A673 (cell line): ENCODE results near the gene PAPOLB. TPM values are rescaled to one million over a fixed set of nuclear protein-coding genes. Genes with fewer than 3 reads are reported as not detected.

Source experiments
- BruUV-seq: library from RNA; stranded (reverse); fragments of 400-500 nt; replicated peaks from 2 replicates; lab custom pipeline; 2021; lab: Mats Ljungman, UMichigan
- CTCF ChIA-PET: fragments of 300-600 bp; sonication (Branson Sonifier 250); formaldehyde crosslinking; loops from one replicate; lab custom pipeline; 2022; ENCODE audit warnings: antibody characterized with exemption; lab: Charles Lee
- POLR2A ChIA-PET: fragments of 300-600 bp; sonication (Branson Sonifier 250); formaldehyde crosslinking; loops from one replicate; lab custom pipeline; 2022; ENCODE audit warnings: antibody characterized with exemption; ENCODE audit not compliant: low non-redundant PET; lab: Charles Lee
- DNase-seq: peaks from one replicate; pipeline ENCODE4 v3.0.0-alpha.2; 2015; ENCODE audit warnings: low spot score
- H3K27ac ChIP-seq: fragments of 200-600 bp; sonication (generic); 2 replicates; pipeline ENCODE4 v1.5.1; 2016; ENCODE audit warnings: mixed run types, low read depth, mild to moderate bottlenecking, mixed read lengths, antibody characterized with exemption, low read length; ENCODE audit not compliant: poor library complexity, severe bottlenecking
- H3K27me3 ChIP-seq: fragments of 200-600 bp; sonication (generic); replicated peaks from 2 replicates; pipeline ENCODE4 v1.6.1; 2017; ENCODE audit warnings: mixed run types, low read depth, mild to moderate bottlenecking, mixed read lengths, antibody characterized with exemption, low read length; ENCODE audit not compliant: insufficient read depth, poor library complexity
- H3K36me3 ChIP-seq: fragments of 200-600 bp; sonication (generic); 2 replicates; pipeline ENCODE4 v1.6.1; 2016; ENCODE audit warnings: mixed run types, mild to moderate bottlenecking, mixed read lengths, antibody characterized with exemption, low read length; ENCODE audit not compliant: insufficient read depth, poor library complexity, severe bottlenecking
- H3K4me1 ChIP-seq: fragments of 200-600 bp; sonication (generic); 2 replicates; pipeline ENCODE4 v1.6.1; 2017; ENCODE audit warnings: mixed run types, mild to moderate bottlenecking, mixed read lengths, antibody characterized with exemption, low read length; ENCODE audit not compliant: insufficient read depth, poor library complexity, severe bottlenecking
- H3K4me3 ChIP-seq: fragments of 200-600 bp; sonication (generic); 2 replicates; pipeline ENCODE4 v1.5.1; 2016; ENCODE audit warnings: low read depth, mixed run types, mild to moderate bottlenecking, mixed read lengths, low read length; ENCODE audit not compliant: poor library complexity, severe bottlenecking
- H3K9me3 ChIP-seq: fragments of 200-600 bp; sonication (generic); 2 replicates; pipeline ENCODE4 v1.6.1; 2016; ENCODE audit warnings: mixed run types, low read depth, mild to moderate bottlenecking, mixed read lengths, antibody characterized with exemption, low read length; ENCODE audit not compliant: poor library complexity, severe bottlenecking
- EZH2 ChIP-seq: fragments of 200-600 bp; sonication (generic); IDR thresholded peaks from 2 replicates; pipeline ENCODE4 v1.6.1; 2017; ENCODE audit warnings: borderline replicate concordance, low read depth, mild to moderate bottlenecking, mixed read lengths, antibody characterized with exemption, low read length; ENCODE audit not compliant: poor library complexity, severe bottlenecking
- intact Hi-C: fragments of 100-400 bp; cut with micrococcal nuclease; formaldehyde crosslinking; loops from one replicate; pipeline ENCODE4 v1.10.0; 2022; ENCODE audit not compliant: unreplicated experiment
- total RNA-seq: library from RNA; stranded (reverse); gene quantifications from 2 replicates; pipeline ENCODE4 v1.2.3, GENCODE V29; 2021
- TF ChIP-seq, protein P1 (sequence below): fragments of 300-800, 200-600 bp; sonication (generic); conservative IDR thresholded peaks from 2 replicates; pipeline ENCODE4 v1.5.1; 2017; ENCODE audit warnings: low read depth, mild to moderate bottlenecking, antibody characterized with exemption, low read length, moderate library complexity, mixed read lengths

Gene PAPOLB
- total RNA-seq, 1 experiment from 2014 or later = 0.17 TPM

DNA sequence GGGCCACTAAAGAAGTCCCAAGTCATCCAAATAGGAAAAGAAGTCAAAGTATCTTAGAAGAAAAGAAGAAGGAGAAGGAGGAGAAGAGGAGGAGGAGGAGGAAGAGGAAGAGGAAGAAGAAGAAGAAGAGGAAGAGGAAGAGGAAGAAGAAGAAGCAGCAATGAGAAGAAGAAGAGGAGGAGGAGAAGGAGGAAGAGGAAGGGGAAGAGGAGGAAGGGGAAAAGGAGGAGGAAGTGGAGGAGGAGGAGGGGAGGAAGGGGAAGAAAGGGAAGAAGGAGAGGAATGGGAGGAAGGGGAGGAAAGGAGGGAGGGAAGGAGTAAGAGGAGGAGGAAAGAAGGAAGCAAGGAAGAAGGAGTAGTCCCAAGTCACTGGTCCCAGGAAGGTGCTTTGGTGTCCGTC is 43.3 kb upstream of the PAPOLB start:
- no peak for TF ChIP-seq EZH2
- TF ChIP-seq, protein P1, sequence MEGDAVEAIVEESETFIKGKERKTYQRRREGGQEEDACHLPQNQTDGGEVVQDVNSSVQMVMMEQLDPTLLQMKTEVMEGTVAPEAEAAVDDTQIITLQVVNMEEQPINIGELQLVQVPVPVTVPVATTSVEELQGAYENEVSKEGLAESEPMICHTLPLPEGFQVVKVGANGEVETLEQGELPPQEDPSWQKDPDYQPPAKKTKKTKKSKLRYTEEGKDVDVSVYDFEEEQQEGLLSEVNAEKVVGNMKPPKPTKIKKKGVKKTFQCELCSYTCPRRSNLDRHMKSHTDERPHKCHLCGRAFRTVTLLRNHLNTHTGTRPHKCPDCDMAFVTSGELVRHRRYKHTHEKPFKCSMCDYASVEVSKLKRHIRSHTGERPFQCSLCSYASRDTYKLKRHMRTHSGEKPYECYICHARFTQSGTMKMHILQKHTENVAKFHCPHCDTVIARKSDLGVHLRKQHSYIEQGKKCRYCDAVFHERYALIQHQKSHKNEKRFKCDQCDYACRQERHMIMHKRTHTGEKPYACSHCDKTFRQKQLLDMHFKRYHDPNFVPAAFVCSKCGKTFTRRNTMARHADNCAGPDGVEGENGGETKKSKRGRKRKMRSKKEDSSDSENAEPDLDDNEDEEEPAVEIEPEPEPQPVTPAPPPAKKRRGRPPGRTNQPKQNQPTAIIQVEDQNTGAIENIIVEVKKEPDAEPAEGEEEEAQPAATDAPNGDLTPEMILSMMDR = no peak
- Histone ChIP-seq H3K4me1 (no peaks in the 10 kb centered on the region), H3K27ac (no peak overlapping the region), H3K9me3 (no peaks in the 10 kb centered on the region), H3K36me3 (no peaks in the 10 kb centered on the region), H3K4me3 (no peak overlapping the region), H3K27me3 (no peaks in the 10 kb centered on the region)
- intact Hi-C loops = no loop called here
- ChIA-PET CTCF (no interaction called here), POLR2A (no interaction called here)
- DNase-seq = no peak
- no TSS peak for BruUV-seq

DNA sequence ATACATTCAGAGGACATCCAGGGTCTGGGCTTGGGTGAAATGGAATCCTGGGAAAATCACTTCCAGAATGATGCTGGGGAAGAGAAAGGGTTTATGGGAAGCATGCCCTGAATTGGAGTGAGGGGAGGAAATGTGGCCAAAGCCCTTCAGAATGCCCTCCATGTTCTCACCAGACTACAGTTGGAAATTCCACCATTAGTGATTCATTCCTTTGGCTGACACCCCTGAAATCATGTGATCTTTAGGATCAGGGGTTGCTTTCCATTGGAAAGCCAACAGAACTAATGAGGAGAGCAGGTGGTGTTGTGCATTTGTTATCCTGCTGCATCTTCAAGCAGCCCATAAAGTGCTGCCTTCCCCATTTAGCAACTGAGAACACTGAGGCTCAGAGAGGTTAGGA is 42.5 kb upstream of the PAPOLB start:
- H3K27ac ChIP-seq = no peak overlapping the region
- ChIA-PET CTCF (no interaction called here), POLR2A (no interaction called here)
- BruUV-seq = no TSS peak
- H3K4me1 ChIP-seq = no peaks in the 10 kb centered on the region
- H3K36me3 ChIP-seq = no peaks in the 10 kb centered on the region
- intact Hi-C loops = no loop called here
- no peaks in the 10 kb centered on the region for H3K9me3 ChIP-seq
- no peak overlapping the region for H3K4me3 ChIP-seq
- no peak for DNase-seq
- TF ChIP-seq EZH2 = no peak
- TF ChIP-seq, protein P1 = no peak
- H3K27me3 ChIP-seq = no peaks in the 10 kb centered on the region

DNA sequence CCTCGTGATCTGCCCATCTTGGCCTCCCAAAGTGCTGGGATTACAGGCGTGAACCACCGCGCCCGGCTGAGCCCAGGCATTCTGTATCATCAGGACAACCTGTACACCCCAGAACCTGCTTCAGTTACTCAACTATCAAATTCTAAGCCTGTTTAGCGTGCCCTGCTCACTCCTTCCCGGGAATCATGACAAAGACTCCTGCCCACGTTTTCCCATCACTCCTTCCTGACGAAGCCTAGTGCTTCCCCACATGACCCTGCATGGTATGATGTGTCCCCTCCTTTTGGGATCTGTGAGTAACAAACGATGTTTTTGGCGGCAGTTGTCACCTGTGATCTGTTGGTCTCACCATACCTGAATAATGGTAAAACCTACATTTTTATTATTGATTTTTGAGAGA is 33.9 kb upstream of the PAPOLB start:
- Histone ChIP-seq H3K4me1 (no peaks in the 10 kb centered on the region), H3K9me3 (no peaks in the 10 kb centered on the region), H3K27ac (no peak overlapping the region), H3K4me3 (no peak overlapping the region), H3K36me3 (no peaks in the 10 kb centered on the region), H3K27me3 (no peaks in the 10 kb centered on the region)
- TF ChIP-seq, protein P1 = no peak
- no peak for TF ChIP-seq EZH2
- POLR2A ChIA-PET = no interaction called here
- no peak for DNase-seq
- no TSS peak for BruUV-seq
- CTCF ChIA-PET = no interaction called here
- intact Hi-C loops = no loop called here
